HG03575 (cell line): ENCODE data around the gene KRTAP5-1.

Experiments
- ATAC-seq: cut with Tn5 transposase; IDR thresholded peaks from one replicate; pipeline ENCODE4 v1.9.1; 2021; ENCODE audit not compliant: unreplicated experiment, insufficient number of reproducible peaks, low FRiP score; ENCODE audit errors: extremely low read depth

The KRTAP5-1 gene

DNA sequence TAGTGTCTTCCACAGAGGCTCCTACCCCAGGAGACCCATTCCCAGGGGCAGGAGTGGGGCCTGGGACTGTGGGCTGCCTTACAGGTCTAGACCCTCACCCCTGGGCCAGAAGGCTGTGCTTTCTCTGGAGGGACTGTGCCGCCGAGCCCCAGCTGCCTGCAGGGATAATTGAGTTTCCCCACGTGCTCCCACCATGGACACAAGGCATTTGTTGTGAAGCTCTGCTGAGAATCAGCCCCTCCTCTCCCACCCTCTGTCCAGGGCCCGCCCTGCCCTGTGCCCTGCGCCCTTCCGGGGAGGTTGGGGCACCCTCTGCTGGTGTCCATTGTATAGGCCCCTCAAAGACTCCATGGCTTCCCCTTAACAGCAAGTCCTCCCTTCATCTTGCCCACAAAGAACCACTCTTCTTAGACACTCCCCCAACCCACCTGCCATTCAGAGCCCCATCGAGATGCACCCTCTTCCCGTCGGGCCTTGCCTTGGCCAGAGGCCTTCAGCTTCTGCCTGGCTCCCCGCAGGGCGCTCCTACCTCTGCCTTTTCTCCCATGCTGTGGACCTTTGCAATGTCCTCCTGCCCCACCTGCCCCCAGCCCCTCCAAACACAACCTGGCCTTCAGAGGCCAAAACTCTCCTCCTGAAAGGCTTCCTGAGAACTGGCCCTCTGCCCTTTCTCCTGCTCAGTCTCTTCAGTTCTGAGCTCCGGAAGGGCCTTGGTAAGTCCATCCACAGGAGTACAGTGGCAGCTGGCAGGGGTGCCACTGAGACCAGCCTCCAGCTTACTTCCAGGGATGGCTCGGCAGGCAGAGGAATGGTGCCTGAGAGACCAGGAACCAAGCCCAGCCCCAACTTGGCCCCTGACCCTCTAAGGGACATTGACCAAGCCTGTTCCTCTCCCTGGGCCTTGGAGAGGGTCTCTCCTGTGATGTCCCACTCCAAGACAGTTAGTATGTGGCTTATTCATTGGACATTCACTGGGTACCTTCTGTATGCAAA, 35.4 kb downstream of the KRTAP5-1 start:
- no peak for ATAC-seq

DNA sequence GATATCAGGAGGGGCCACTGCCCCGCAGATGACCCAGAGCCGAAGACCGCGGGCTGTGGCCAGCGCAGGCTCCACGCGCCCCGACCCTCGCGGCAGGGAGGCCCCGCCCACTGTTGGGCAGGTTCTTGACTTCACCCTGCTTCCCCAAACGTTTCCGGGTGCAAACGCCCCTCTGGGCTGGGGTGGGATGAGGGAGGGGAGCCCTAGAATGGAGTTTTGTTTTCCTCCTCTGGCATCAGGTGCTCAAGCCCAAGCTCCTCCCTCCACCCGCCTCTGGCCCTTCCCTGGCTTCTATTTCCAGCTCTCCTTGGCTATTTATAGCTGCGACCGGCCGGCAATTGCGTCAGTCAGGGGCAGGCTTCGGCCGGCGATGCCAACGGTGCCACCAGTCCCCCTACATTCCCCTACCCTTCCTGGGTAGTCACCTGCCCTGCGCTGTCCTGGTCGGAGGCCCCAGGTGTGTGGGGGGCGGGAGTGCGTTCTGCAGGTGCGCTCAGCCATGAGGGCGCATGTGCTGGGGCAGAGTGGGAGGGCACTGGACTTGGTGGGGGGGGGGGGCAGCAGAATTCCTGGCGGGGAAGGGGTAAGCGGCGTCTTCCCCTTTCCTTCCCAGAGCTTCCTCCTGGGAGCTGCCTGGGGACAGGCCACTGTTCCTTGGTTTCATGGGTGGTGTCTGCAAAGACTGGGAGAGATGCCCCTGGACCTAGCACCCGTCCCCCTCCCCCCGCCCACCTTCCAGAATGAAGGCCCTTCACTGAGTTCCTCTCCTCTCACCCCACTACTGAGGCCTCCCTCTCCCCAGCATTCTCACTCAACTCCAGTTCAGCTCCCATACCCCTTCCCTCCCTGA, 36.6 kb downstream of the KRTAP5-1 start:
- no peak for ATAC-seq

DNA sequence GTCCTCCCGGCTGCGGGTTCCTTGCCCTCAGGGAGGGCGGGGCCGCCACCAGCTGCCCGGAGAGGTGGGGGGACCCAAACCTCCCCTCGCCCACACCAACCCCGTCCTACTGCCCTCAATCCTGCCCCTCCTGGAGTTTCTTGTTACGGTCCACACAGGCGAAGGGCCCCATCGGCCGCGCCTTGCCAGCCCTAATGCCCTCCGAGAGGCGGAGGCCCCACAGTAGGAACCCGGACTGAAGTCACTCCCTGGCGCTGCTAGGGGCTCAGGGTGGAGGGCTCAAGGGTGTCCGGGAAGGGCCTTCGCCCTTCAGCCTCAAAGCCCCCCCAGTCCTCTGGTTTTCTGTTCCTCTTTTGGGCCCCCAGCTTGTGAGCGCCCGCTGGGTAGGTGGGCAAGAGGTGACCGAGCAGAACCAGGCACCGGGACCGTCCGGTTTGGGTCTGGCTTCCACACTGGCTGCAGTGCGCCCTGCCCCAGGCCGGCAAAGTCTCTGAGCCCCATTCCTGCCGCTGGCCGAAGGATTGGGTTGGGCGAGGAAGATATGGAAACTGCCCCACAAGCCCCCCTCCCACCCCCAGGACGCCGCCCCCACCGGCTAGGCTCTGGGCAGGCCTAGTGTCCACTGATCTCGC, 37.5 kb downstream of the KRTAP5-1 start:
- no peak for ATAC-seq

DNA sequence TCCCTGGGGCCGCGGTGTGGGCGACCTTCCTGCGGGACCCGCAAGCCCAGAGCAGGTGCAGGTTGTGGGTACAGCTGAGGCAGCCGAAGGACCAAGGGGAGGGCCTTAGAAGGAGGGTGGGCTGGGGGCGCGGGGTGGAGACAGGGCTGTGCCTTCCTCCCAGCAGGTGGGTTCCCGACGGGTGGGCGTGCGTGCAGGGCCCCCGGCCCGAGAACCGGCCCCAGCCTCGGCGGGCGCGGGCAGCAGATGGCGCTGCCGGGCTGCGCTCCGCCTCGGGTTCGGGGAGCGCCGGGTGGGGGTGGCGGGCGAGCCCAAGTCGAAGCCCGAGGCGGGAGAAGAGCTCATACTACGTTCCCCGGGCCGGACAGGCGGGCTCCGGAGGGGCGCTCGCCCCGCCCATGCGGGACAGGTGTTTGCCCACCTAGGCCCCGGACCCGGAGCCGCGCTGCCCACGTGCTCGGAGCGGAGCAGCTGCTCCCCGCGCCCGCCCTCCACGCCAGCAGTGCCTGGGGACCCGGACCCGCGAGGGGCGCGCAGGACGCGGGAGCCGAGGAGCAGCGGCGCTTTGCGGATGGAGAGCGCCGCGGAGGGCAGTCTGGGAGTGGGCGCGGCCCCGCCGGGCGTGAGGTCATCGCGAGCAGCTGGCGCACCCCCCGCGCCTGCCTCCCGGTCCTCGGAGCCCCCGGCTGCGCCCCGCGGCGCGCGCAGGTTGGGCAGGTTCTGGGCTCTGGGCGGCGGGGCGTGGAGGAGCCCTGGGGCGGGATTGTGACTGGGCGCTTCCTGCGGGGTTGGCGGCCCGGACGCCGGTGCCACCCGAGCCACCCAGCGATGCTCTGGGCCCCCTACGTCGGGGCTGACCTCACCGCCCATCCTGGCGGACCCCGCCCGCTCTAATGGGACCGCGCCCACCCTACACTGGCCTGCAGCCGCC, 38.3 kb downstream of the KRTAP5-1 start:
- no peak for ATAC-seq

DNA sequence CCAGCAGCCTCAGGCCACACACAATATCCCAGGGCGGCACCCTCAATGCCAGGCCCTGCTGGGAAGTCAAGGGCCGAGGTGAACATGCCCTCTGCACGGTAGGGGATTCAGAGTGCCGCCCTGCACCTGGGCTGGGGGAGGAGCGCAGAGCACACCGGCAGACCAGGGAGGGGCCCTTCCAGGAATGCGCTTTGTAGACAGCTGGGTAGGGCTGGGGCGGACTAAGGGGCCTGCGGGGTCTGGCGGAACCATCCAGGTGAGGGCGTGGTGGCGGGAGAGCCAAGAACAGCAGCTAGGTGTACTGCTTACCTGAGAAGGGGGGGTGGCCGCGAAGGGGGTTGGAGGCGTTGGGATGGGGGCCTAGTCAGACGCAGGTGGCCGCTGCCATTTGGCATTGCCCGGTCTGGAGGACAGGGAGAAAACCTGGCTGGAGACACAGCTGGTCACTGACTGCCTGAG, 39.0 kb downstream of the KRTAP5-1 start:
- ATAC-seq = no peak

DNA sequence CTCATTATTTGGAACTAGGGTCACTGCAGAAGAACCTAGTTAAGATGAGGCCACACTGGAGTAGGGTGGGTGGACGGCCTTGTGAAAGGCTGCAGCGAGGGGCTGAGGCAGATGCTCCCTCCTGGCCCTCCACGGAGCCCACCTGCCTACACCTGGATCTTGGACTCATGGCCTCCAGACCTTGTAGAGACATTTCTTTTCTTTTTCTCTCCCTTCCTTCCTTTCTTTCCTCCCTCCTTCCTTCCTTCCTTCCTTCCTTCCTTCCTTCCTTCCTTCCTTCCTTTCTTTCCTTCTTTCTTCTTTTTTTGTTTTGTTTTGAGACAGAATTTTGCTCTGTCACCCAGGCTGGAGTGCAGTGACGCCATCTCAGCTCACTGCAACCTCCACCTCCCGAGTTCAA, 39.7 kb downstream of the KRTAP5-1 start:
- ATAC-seq = no peak

DNA sequence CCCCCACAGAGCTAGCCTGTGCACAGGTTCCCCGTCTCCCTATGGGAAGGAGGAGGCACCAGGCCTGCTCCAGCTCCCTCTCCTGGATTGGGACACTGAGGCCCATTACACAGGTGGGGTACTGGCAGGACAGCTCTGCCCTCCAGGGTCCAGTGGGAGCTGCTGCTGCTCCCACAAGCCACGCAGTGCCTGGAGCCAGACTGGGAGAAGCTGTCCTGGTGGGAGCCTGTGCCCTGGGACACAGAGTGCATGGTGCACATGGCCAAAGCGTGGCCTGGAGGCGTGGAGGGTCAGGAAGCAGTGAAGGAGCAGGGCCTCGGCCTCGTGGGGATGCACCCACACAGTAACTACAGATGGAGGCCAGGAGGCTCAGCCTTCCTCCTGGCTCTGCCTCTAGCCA, 40.5 kb downstream of the KRTAP5-1 start:
- ATAC-seq = no peak

DNA sequence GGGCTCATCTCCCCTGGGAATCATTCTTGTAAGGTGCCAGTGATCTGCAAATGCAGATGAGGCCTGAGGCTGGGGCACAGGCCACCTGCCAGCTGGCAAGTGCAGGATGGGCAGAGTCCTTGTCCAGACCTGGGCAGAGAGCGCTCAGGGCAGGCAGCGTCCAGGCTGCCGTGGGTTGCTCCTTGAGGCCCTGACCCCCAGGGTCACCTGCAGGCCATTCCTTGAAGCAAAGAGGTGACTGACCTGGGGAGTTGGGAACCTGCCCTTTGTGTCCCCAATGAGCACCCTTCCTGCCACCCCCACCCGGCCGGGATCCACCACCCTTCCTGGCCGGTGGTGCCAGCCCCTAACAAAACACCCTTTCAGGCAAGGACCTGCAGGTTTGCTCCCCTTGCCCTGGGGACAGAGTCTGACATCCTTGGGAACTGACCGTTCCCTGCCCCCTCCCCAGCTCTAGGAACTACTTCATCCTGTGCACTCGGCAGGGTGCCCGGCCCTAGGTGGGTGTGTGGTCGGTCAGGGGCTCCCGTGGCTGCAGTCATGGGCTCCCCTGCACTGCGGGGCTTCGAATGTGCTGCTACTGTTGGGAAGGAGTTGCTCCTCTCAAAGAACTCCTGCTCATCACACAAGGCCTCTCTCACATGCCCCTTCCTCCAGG, 41.3 kb downstream of the KRTAP5-1 start:
- no peak for ATAC-seq

DNA sequence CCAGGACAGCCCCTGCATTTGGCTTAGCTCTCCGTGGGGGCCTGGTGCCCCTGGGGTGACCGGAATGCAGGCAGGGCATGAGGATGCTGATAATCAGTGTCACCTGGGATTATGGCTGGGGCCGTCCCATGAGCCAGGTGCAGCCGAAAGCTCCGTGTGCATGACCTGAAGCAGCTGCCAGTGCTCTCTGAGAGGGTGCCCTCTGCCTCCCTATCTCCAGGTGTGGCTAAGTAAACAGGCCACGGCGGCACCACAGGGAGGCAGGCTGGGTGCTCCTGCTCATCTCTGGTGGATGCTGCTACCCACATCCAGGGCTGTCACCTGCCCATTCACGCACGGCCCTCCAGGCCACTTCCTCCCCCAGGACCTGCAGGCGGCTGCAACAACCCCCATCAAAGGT, 42.8 kb downstream of the KRTAP5-1 start:
- no peak for ATAC-seq

DNA sequence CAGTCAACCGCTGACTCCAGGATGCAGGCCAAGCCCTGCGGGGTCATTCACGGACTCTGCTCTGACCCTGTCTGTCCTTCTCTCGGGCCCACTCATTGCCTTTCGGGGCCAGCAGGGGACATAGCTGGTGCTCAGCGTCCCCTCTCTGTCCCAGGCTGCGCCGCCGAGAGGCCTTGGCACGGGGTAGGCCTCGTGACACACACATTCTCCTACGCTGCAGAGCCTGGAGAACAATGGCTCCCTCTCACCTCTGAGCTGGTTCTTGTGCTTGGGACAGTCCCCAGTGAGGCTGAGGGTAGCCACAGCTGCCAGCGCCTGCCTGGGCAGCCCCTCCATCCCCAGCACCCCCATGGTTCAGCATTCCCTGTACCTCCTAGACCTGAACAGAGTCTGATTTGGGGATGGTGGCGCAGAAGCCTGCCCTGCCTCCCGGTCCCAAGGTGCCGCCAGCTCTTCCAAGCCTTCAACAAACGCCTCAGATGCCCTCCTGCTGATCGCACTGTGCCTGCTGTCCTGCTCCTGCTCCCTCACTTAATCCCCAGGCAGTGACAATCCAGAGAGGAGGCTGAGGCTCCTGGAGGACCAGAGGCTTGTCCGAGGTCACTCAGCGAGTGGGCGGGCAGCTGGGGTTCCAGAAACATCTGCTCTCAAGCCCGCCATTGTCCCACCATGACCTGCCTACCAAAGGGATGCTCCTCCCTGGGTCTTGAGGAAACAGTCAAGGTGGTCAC, 43.4 kb downstream of the KRTAP5-1 start:
- no peak for ATAC-seq

DNA sequence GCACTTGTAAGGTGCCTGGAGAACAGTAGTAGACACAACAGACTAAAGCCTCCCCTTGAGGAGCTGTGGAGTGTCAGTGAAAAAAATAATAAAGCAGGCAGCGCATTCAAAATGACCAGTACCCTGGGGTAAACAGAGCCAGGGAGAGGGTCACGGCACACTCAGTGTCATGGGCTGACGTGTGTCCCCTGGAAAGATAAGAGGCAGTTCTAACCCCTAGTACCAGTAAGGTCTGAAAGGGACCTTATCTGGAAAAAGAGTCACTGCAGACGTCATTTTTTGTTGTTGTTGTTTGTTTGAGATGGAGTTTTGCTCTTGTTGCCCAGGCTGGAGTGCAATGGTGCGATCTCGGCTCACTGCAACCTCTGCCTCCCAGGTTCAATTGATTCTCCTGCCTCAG, 45.0 kb downstream of the KRTAP5-1 start:
- no peak for ATAC-seq

DNA sequence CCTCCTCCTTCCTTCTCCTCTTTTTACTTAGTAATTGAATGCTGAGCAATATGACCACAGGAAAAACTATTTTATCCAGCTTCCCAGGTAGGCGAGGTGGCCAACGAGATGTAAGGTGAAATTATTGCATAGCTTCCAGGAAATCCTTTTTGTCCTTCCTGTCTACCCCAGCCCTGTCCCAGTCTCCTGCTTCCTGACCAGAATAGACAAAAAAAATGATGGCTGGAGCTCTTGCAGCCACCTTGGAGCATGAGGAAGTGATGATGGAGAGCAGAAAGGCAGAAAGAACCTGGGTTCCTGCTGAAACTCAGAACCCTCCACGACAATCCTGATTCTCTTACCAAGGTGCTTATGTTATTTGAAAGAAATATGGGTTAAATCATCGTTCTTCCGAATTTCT, 46.9 kb downstream of the KRTAP5-1 start:
- no peak for ATAC-seq

DNA sequence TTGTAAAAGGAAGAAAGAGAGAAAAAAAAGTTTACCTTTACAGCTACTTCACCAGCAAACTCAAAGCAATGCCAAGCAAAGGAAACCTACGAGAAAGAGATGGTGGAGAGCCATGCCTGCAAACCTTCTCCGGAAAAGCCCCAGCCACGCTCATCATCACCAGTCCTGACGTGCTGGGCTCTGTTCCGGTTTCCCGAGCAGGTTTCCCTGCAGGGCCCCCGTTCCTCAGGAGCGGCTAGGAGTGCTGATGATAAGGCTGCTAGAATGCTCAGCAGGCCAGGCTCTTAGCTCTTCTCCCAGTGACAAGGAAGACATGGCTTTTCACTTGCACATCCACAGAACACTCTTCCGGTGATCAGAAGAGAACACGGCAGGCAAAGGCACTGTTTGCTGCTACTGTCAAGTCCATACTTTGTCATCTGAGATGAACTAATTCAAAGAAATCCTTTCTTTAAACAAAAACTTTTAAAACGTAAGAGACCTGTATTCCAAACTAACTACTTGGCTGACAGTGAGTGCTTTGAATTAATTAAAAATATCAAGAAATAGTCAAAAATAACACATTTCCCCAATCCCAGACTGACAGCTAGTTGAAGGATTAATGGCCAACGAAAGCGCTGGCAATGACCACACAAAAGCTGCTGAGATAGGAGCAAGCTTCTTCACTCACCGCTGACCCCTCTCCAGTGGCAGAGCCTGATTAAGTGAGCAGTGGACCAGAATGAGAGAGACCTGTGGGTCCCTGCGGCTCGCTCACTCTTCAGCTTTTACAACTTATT, 48.8 kb downstream of the KRTAP5-1 start:
- no peak for ATAC-seq

DNA sequence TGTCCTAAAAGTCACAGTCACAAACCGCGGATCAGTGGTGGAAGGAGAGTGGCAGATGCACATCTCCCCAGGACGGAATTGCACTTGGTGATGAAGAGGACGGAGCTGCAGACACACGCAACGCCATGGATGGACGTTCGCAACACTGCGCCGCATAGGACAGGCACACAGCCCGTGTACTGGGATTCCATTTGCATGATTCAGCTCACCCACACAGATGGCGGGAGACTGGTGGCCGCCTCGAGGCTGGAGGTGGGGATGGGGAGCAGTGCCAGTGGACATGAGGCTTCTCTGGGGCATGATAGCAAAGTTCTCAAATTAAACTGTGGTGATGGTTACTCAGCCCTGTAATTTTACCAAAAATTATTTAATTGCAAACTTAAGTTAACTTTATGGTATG, 50.4 kb downstream of the KRTAP5-1 start:
- no peak for ATAC-seq
